Prostate gland (tissue), 2 donors: ENCODE results near the gene AP3D1. TPM values are rescaled to one million over a fixed set of nuclear protein-coding genes. Genes with fewer than 3 reads are reported as not detected.

Experiments used
- DNase-seq: peaks from one replicate; pipeline ENCODE4 v3.0.0-alpha.2; 2019; ENCODE audit warnings: low spot score
- H3K27ac ChIP-seq, 2 donors: fragments of 200-600 bp; sonication (generic); 2 replicates each; pipeline ENCODE4 v1.5.1; 2017 to 2019
- H3K27me3 ChIP-seq: fragments of 200-600 bp; sonication (generic); replicated peaks from 2 replicates; pipeline ENCODE4 v1.5.1; 2019; ENCODE audit not compliant: insufficient read depth
- H3K36me3 ChIP-seq, 2 donors: fragments of 200-600 bp; sonication (generic); 1 replicate in 1 of 2; 2 replicates in 1 of 2; pipeline versions ENCODE4 v1.5.1 to v1.8.1; 2017 to 2019
- H3K4me1 ChIP-seq: fragments of 200-600 bp; sonication (generic); replicated peaks from 2 replicates; pipeline ENCODE4 v1.5.1; 2019
- H3K4me3 ChIP-seq, 2 donors: fragments of 200-600 bp; sonication (generic); 2 replicates each; pipeline ENCODE4 v1.5.1; 2017 to 2019
- H3K9me3 ChIP-seq: fragments of 200-600 bp; sonication (generic); 2 replicates; pipeline ENCODE4 v1.5.1; 2017
- CTCF ChIP-seq, 4 experiments: fragments of 200-600 bp in 2 of 4; fragments of 450-650 bp in 2 of 4; sonication (generic) in 2 of 4; IDR thresholded peaks; 1 replicate in 3 of 4; 2 replicates in 1 of 4; pipeline ENCODE4 v1.5.1; 2016 to 2019; ENCODE audit warnings: antibody characterized with exemption in 4 of 4, mild to moderate bottlenecking in 2 of 4, moderate library complexity in 2 of 4
- POLR2A ChIP-seq: fragments of 450-650 bp; IDR thresholded peaks from one replicate; pipeline ENCODE4 v1.6.1; 2016; ENCODE audit warnings: antibody characterized with exemption, mild to moderate bottlenecking
- POLR2AphosphoS5 ChIP-seq: sonication (generic); formaldehyde crosslinking; IDR thresholded peaks from one replicate; pipeline ENCODE4 v1.6.1; 2017; ENCODE audit warnings: antibody characterized with exemption
- WGBS: methylation state at CpG from one replicate; pipeline ENCODE4 v1.1.5; 2018; 5-methylcytosine and 5-hydroxymethylcytosine counted together
- intact Hi-C: fragments of 100-400 bp; cut with DNase I; formaldehyde crosslinking; loops from one replicate; pipeline ENCODE4 v1.14.2; 2022
- total RNA-seq, 2 donors: library from RNA; depleted of rRNA; stranded (reverse); fragments of >200 nt; gene quantifications; one replicate each; pipeline ENCODE4 v1.1.0, GENCODE V29; 2016

The AP3D1 gene
- total RNA-seq, 2 donors from 2014 or later: 115 to 178 TPM

- peak; percentile 88 for TF ChIP-seq POLR2AphosphoS5
- TF ChIP-seq POLR2A: peak; percentile 70
- no peak for TF ChIP-seq CTCF (IDR thresholded peaks at IDR 0.05)
- DNase-seq: peak; percentile 90
- intact Hi-C loops: no loop called here
- Histone ChIP-seq H3K27ac (peak overlapping the region; percentile 76 to 89), H3K36me3 (no peaks in the 10 kb centered on the region), H3K9me3 (no peaks in the 10 kb centered on the region), H3K4me3 (no peak overlapping the region), H3K4me1 (peaks cover 26% of the 10 kb centered on the region), H3K27me3 (no peaks in the 10 kb centered on the region)
- 43% methylated on average over 35 of the region's 35 CpGs for WGBS
These were observed 15.7 kb upstream of the AP3D1 start for GRCh38 chr19:2166741-2167738.

DNA sequence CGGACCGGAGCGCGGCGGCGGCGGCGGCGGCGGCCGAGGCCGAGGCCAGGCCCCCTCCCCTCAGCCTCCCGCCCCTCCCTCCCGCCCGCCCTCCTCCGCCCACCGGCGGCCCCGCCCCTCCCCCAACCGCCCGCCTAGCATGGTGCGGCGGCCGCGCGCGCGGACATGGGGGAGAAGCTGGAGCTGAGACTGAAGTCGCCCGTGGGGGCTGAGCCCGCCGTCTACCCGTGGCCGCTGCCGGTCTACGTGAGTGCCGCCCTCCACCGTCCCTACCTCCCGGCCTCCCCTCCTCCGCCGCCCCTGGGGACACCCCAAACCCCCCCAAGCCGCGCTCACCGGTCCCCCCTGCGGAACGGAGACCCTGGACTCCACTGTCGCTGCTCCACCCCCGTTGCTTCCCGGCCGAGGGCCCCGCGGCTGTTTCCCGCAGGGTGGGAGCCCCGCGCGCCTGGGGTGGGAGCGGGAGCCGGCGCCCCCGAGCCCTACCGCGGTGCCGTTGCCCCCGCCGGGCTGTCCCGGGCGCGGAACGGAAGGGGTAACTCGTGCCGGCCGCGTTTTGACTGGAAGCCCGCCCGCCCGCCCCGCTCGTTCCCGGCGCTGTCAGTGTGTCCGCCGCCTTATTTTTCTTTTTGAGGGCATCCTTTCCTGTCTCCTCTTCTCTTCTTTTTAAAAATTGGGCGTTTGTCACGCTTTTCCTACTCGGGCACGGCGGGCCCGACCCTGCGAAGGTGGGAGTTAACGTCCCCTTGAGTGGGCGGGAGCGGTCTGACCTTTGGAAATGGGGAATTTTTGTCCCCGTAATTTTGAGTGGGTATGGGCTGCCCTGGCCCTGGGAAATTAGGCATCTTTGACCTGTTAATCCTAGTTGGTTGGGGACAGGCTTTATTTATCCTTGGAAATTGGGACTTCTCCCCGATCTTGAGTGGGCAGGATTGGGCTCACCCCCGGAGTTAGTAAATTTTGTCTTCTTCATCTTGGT is 12.9 kb upstream of the AP3D1 start:
- intact Hi-C loops: loop anchor here (5.0 kb wide), 2 partner anchors 108 to 228 kb away; no protein-coding TSS in a partner anchor
- under 1% methylated on average over 80 of the region's 95 CpGs for WGBS

GRCh38 chr19:2160379-2160778 is 9.0 kb upstream of the AP3D1 start:
- Histone ChIP-seq H3K4me3 (no peak overlapping the region), H3K4me1 (no peaks in the 10 kb centered on the region), H3K9me3 (no peaks in the 10 kb centered on the region), H3K36me3 (no peaks in the 10 kb centered on the region), H3K27ac (no peak overlapping the region), H3K27me3 (no peaks in the 10 kb centered on the region)
- TF ChIP-seq POLR2AphosphoS5 (no peak), POLR2A (no peak), CTCF (IDR thresholded peaks at IDR 0.05) (no peak)
- intact Hi-C loops: loop anchor here (5.0 kb wide), 2 partner anchors 112 to 232 kb away; no protein-coding TSS in a partner anchor
- 90% methylated on average over 10 of the region's 10 CpGs for whole genome bisulfite sequencing
- no peak for DNase-seq

More for the DNA sequence above, 12.9 kb upstream of the AP3D1 start:
- no peak for DNase-seq
- TF ChIP-seq POLR2A (no peak), POLR2AphosphoS5 (no peak), CTCF (IDR thresholded peaks at IDR 0.05) (no peak)
- H3K4me1 ChIP-seq: peaks cover 21% of the 10 kb centered on the region
- no peaks in the 10 kb centered on the region for H3K36me3 ChIP-seq
- no peaks in the 10 kb centered on the region for H3K9me3 ChIP-seq
- no peaks in the 10 kb centered on the region for H3K27me3 ChIP-seq
- H3K4me3 ChIP-seq: peak overlapping the region; percentile 84 to 98
- H3K27ac ChIP-seq: peak overlapping the region; percentile 91 to 95

DNA sequence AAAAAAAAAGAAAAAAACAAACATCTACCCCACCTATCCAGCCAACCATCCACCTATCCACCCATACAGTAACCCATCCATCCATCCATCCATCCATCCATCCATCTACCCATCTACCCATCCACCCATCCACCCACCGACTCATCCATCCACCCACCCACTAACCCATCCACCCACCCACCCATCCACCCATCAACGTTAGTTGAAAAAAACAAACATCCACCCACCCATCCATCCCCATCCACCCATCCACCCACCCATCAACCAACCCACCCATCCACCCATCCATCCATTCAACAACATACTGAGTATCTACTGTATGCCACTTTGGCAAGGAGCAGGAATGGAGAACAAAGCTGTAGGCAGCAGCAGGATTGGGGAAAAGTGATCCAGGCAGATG is 6.1 kb upstream of the AP3D1 start:
- Histone ChIP-seq H3K4me1 (no peaks in the 10 kb centered on the region), H3K9me3 (no peaks in the 10 kb centered on the region), H3K4me3 (no peak overlapping the region), H3K36me3 (no peaks in the 10 kb centered on the region), H3K27ac (no peak overlapping the region), H3K27me3 (no peaks in the 10 kb centered on the region)
- intact Hi-C loops: loop anchor here (5.0 kb wide), 1 partner anchor 65 kb away; no protein-coding TSS in a partner anchor
- no peak for DNase-seq
- TF ChIP-seq POLR2AphosphoS5 (no peak), CTCF (IDR thresholded peaks at IDR 0.05) (no peak), POLR2A (no peak)
- 84% methylated on average over 2 of the region's 2 CpGs for WGBS
